ENCODE data around the gene RBM47.
"Not testable (repeated sequence)": the region's sequence is repeated elsewhere in the genome, so short reads cannot be mapped to it uniquely, and the experiment has no call there.

RBM47 gene

GRCh38 chr4:40486534-40486933 lies 143.1 kb downstream of the RBM47 start:
- no peak for DNase-seq (ENCODE audit: low read depth)

- no peak for DNase-seq (ENCODE audit: low read depth)
Observed at GRCh38 chr4:40484346-40485090, 145.1 kb downstream of the RBM47 start.

GRCh38 chr4:40482985-40483647 lies 146.5 kb downstream of the RBM47 start:
- no peak for DNase-seq (ENCODE audit: low read depth)

GRCh38 chr4:40481977-40482376 lies 147.7 kb downstream of the RBM47 start:
- no peak for DNase-seq (ENCODE audit: low read depth)

- no peak for DNase-seq (ENCODE audit: low read depth)
Observed at GRCh38 chr4:40480291-40480690, 149.4 kb downstream of the RBM47 start.

- DNase-seq (ENCODE audit: low read depth), result no peak
Observed at GRCh38 chr4:40479378-40479777, 150.3 kb downstream of the RBM47 start.

GRCh38 chr4:40475609-40476008 lies 154.1 kb downstream of the RBM47 start:
- no peak for DNase-seq (ENCODE audit: low read depth)

GRCh38 chr4:40473578-40474388 lies 155.9 kb downstream of the RBM47 start:
- no peak for DNase-seq (ENCODE audit: low read depth)

- DNase-seq (ENCODE audit: low read depth), result no peak
Observed at GRCh38 chr4:40471923-40472322, 157.7 kb downstream of the RBM47 start.

- no peak for DNase-seq (ENCODE audit: low read depth)
Observed at GRCh38 chr4:40466789-40467188, 162.9 kb downstream of the RBM47 start.

GRCh38 chr4:40462326-40462725 lies 167.3 kb downstream of the RBM47 start:
- DNase-seq (ENCODE audit: low read depth), result no peak

GRCh38 chr4:40461879-40462278 lies 167.8 kb downstream of the RBM47 start:
- no peak for DNase-seq (ENCODE audit: low read depth)

- DNase-seq (ENCODE audit: low read depth), result no peak
Observed at GRCh38 chr4:40461062-40461461, 168.6 kb downstream of the RBM47 start.

GRCh38 chr4:40458683-40459082 lies 171.0 kb downstream of the RBM47 start:
- no peak for DNase-seq (ENCODE audit: low read depth)

- DNase-seq (ENCODE audit: low read depth), result no peak
Observed at GRCh38 chr4:40458109-40458508, 171.6 kb downstream of the RBM47 start.

GRCh38 chr4:40455340-40455902 lies 174.2 kb downstream of the RBM47 start:
- no peak for DNase-seq (ENCODE audit: low read depth)

GRCh38 chr4:40454816-40455215 lies 174.8 kb downstream of the RBM47 start:
- no peak for DNase-seq (ENCODE audit: low read depth)

- no peak for DNase-seq (ENCODE audit: low read depth)
Observed at GRCh38 chr4:40453912-40454311, 175.8 kb downstream of the RBM47 start.

- DNase-seq (ENCODE audit: low read depth), result no peak
Observed at GRCh38 chr4:40448875-40449274, 180.8 kb downstream of the RBM47 start.

GRCh38 chr4:40446839-40447238 lies 182.8 kb downstream of the RBM47 start:
- no peak for DNase-seq (ENCODE audit: low read depth)

- DNase-seq (ENCODE audit: low read depth), result not testable (repeated sequence)
Observed at GRCh38 chr4:40446261-40446750, 183.4 kb downstream of the RBM47 start.

GRCh38 chr4:40445671-40446070 lies 184.0 kb downstream of the RBM47 start:
- no peak for DNase-seq (ENCODE audit: low read depth)
